Measurements from ENCODE around the gene PEAK1.

PEAK1 gene

DNA sequence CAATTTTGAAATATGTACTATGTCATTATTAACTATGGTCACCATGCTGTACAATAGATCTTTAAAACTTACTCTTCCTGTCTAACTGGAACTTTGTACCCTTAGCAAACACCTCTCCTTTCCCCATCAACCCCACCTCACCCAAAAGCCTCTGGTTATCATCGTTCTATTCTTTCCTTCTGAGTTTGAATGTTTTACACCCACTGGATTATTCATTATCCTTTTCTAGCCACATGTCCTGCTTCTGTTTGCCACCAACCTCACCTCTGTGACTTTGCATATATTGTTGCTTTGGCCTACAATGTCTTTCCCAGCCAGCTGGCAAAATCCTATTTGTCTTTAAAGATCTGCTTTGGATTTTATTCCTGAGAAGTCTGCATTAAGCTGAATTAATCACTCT, 246.4 kb downstream of the PEAK1 start:
- POLR2A ChIA-PET = no interaction called here

More for the DNA sequence above, 246.4 kb downstream of the PEAK1 start:
- Histone ChIP-seq H3K9me3 (ENCODE audit: control insufficient read depth, insufficient read depth, low read depth, low read length) (no peaks in the 10 kb centered on the region), H3K27ac (ENCODE audit: extremely low read depth, low read depth, low read length) (no peak overlapping the region), H3K4me3 (ENCODE audit: low read depth, low read length) (no peak overlapping the region), H3K36me3 (ENCODE audit: control insufficient read depth in 2 of 2, insufficient read depth in 1 of 2, low read length in 2 of 2) (no peaks in the 10 kb centered on the region), H3K4me1 (ENCODE audit: control insufficient read depth, insufficient read depth, low read length) (no peaks in the 10 kb centered on the region)
- CTCF ChIA-PET = interaction anchor here (0.6 to 0.8 kb wide), 2 partner anchors 213 to 981 kb away, joined by 3 to 4 read pairs; no protein-coding TSS in a partner anchor
- TF ChIP-seq, protein P1, sequence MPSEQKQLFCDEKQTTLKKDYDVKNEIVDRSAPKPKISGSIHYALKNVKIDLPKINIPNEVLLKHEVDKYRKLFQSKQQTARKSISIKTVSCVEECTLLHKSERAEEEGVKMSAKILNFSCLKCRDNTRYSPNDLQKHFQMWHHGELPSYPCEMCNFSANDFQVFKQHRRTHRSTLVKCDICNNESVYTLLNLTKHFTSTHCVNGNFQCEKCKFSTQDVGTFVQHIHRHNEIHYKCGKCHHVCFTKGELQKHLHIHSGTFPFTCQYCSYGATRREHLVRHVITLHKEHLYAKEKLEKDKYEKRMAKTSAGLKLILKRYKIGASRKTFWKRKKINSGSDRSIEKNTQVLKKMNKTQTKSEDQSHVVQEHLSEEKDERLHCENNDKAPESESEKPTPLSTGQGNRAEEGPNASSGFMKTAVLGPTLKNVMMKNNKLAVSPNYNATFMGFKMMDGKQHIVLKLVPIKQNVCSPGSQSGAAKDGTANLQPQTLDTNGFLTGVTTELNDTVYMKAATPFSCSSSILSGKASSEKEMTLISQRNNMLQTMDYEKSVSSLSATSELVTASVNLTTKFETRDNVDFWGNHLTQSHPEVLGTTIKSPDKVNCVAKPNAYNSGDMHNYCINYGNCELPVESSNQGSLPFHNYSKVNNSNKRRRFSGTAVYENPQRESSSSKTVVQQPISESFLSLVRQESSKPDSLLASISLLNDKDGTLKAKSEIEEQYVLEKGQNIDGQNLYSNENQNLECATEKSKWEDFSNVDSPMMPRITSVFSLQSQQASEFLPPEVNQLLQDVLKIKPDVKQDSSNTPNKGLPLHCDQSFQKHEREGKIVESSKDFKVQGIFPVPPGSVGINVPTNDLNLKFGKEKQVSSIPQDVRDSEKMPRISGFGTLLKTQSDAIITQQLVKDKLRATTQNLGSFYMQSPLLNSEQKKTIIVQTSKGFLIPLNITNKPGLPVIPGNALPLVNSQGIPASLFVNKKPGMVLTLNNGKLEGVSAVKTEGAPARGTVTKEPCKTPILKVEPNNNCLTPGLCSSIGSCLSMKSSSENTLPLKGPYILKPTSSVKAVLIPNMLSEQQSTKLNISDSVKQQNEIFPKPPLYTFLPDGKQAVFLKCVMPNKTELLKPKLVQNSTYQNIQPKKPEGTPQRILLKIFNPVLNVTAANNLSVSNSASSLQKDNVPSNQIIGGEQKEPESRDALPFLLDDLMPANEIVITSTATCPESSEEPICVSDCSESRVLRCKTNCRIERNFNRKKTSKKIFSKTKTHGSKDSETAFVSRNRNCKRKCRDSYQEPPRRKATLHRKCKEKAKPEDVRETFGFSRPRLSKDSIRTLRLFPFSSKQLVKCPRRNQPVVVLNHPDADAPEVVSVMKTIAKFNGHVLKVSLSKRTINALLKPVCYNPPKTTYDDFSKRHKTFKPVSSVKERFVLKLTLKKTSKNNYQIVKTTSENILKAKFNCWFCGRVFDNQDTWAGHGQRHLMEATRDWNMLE (tag by site-specific recombination; conservative IDR thresholded peaks at IDR 0.05; ENCODE audit: low read depth) = no peak
- no peak for TF ChIP-seq ZBTB20 (tag by site-specific recombination; IDR thresholded peaks at IDR 0.05)
- TF ChIP-seq HOXC10 (CRISPR knock-in tag; IDR thresholded peaks at IDR 0.05) = no peak
- no peak for TF ChIP-seq ZNF175 (tag by site-specific recombination; IDR thresholded peaks at IDR 0.05)
- no peak for TF ChIP-seq ZNF501 (tag by site-specific recombination; IDR thresholded peaks at IDR 0.05)
- TF ChIP-seq, protein P2, sequence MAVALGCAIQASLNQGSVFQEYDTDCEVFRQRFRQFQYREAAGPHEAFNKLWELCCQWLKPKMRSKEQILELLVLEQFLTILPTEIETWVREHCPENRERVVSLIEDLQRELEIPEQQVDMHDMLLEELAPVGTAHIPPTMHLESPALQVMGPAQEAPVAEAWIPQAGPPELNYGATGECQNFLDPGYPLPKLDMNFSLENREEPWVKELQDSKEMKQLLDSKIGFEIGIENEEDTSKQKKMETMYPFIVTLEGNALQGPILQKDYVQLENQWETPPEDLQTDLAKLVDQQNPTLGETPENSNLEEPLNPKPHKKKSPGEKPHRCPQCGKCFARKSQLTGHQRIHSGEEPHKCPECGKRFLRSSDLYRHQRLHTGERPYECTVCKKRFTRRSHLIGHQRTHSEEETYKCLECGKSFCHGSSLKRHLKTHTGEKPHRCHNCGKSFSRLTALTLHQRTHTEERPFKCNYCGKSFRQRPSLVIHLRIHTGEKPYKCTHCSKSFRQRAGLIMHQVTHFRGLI (tag by site-specific recombination; IDR thresholded peaks at IDR 0.05) = no peak
- TF ChIP-seq, protein P3, sequence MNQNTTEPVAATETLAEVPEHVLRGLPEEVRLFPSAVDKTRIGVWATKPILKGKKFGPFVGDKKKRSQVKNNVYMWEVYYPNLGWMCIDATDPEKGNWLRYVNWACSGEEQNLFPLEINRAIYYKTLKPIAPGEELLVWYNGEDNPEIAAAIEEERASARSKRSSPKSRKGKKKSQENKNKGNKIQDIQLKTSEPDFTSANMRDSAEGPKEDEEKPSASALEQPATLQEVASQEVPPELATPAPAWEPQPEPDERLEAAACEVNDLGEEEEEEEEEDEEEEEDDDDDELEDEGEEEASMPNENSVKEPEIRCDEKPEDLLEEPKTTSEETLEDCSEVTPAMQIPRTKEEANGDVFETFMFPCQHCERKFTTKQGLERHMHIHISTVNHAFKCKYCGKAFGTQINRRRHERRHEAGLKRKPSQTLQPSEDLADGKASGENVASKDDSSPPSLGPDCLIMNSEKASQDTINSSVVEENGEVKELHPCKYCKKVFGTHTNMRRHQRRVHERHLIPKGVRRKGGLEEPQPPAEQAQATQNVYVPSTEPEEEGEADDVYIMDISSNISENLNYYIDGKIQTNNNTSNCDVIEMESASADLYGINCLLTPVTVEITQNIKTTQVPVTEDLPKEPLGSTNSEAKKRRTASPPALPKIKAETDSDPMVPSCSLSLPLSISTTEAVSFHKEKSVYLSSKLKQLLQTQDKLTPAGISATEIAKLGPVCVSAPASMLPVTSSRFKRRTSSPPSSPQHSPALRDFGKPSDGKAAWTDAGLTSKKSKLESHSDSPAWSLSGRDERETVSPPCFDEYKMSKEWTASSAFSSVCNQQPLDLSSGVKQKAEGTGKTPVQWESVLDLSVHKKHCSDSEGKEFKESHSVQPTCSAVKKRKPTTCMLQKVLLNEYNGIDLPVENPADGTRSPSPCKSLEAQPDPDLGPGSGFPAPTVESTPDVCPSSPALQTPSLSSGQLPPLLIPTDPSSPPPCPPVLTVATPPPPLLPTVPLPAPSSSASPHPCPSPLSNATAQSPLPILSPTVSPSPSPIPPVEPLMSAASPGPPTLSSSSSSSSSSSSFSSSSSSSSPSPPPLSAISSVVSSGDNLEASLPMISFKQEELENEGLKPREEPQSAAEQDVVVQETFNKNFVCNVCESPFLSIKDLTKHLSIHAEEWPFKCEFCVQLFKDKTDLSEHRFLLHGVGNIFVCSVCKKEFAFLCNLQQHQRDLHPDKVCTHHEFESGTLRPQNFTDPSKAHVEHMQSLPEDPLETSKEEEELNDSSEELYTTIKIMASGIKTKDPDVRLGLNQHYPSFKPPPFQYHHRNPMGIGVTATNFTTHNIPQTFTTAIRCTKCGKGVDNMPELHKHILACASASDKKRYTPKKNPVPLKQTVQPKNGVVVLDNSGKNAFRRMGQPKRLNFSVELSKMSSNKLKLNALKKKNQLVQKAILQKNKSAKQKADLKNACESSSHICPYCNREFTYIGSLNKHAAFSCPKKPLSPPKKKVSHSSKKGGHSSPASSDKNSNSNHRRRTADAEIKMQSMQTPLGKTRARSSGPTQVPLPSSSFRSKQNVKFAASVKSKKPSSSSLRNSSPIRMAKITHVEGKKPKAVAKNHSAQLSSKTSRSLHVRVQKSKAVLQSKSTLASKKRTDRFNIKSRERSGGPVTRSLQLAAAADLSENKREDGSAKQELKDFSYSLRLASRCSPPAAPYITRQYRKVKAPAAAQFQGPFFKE (tag by site-specific recombination; IDR thresholded peaks at IDR 0.05; ENCODE audit: borderline replicate concordance) = no peak

Measured in HEK293 (cell line).